GM06990 (cell line): Measurements from ENCODE around the gene TDRKH.

Source experiments
- DNase-seq: peaks from one replicate; pipeline ENCODE4 v3.0.0-alpha.2; 2011; ENCODE audit not compliant: insufficient read length; ENCODE audit errors: extremely low read depth
- H3K27me3 ChIP-seq: replicated peaks from 2 replicates; pipeline ENCODE4 v1.6.0; 2011; ENCODE audit warnings: low read length; ENCODE audit not compliant: control insufficient read depth, insufficient read depth
- H3K36me3 ChIP-seq: 2 replicates; pipeline ENCODE4 v1.5.1; 2011; ENCODE audit warnings: low read length; ENCODE audit not compliant: control insufficient read depth, insufficient read depth
- H3K4me3 ChIP-seq: replicated peaks from 2 replicates; pipeline ENCODE4 v1.5.1; 2011; ENCODE audit warnings: low read depth, mild to moderate bottlenecking, control low read depth, low read length
- TF ChIP-seq, protein P1 (sequence below): IDR thresholded peaks from 2 replicates; pipeline ENCODE4 v1.5.1; 2011; ENCODE audit warnings: low read length, control low read depth, mild to moderate bottlenecking, inconsistent platforms; ENCODE audit not compliant: insufficient read depth, poor library complexity, severe bottlenecking

TDRKH gene

DNA sequence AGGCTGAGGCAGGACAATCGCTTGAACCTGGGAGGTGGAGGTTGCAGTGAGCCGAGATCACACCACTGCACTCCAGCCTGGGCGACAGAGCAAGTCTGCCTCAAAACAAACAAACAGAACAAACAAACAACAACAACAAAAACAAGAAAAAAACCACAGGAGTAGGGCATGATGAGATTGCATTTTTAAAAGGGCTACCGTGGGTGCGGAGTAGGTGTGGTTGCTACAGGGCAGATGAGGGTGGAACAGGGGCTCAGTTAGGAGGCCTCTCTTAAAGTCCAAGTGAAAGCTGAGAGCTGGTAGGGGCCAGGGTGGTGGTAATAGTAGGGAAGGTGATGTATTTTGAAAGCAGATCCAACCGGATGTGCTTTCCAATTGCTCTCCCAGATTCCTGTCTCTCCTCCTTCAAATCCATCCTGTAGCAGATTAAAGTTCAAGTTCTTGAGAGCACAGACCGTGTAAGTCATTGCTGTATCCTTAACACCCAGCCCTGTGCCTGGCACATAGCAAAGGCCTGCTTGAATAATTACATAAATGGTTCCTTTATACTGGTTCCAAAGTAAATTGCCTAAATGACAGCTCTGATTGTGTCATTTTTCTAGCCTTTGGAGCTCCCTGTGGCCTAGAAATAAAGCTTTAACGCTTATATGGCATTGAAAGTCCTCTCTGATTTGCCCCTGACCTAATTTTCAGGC lies 19.1 kb upstream of the TDRKH start:
- TF ChIP-seq, protein P1, sequence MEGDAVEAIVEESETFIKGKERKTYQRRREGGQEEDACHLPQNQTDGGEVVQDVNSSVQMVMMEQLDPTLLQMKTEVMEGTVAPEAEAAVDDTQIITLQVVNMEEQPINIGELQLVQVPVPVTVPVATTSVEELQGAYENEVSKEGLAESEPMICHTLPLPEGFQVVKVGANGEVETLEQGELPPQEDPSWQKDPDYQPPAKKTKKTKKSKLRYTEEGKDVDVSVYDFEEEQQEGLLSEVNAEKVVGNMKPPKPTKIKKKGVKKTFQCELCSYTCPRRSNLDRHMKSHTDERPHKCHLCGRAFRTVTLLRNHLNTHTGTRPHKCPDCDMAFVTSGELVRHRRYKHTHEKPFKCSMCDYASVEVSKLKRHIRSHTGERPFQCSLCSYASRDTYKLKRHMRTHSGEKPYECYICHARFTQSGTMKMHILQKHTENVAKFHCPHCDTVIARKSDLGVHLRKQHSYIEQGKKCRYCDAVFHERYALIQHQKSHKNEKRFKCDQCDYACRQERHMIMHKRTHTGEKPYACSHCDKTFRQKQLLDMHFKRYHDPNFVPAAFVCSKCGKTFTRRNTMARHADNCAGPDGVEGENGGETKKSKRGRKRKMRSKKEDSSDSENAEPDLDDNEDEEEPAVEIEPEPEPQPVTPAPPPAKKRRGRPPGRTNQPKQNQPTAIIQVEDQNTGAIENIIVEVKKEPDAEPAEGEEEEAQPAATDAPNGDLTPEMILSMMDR, result no peak
- H3K4me3 ChIP-seq, result no peak overlapping the region
- no peaks in the 10 kb centered on the region; the same call in none of the 2 replicates for H3K27me3 ChIP-seq
- DNase-seq, result no peak
- H3K36me3 ChIP-seq, result no peaks in the 10 kb centered on the region

DNA sequence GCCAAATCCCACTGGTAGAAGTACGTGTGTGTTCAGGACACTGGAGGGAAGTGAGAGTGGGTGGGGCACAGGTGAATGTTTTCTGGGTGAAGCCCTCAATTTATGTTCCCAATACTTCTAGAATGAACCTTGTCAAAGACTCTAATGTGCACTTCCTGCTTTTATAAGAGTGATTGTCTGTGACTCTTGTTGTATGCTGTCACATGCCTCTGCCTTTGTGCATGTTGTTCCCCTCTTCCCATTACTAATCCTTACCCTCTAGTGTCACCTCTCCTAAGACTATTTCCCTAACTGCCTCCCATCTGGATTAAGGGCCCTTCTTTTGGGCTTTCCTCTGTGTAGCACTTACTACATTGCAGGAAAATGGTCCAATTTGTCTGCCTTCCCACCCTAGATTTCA lies 17.5 kb upstream of the TDRKH start:
- no peak for DNase-seq
- TF ChIP-seq, protein P1, result no peak
- Histone ChIP-seq H3K27me3 (no peaks in the 10 kb centered on the region; the same call in none of the 2 replicates), H3K4me3 (no peak overlapping the region), H3K36me3 (no peaks in the 10 kb centered on the region)

DNA sequence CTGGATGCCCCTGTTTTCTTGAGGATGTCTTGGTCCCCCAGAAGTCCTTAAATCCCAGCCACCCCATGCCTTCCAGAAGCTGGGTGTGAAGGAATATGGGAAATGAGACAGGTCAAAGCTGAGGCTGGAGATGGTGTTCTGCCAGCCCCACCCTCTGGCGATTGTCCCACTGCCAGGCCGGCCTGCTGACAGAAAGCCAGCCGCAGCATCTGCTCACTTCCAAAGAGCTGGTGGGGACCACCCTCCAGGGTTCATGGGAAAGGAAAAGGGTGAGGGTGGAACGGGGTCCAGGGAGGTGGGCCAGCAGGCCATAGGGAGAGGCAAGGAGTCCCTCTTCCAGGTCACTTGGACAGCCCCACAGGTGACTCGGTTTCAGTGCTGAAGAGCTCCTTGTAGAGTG lies 16.8 kb upstream of the TDRKH start:
- DNase-seq, result no peak
- H3K36me3 ChIP-seq, result no peaks in the 10 kb centered on the region
- no peak overlapping the region for H3K4me3 ChIP-seq
- TF ChIP-seq, protein P1, result no peak
- H3K27me3 ChIP-seq, result no peaks in the 10 kb centered on the region; the same call in none of the 2 replicates

DNA sequence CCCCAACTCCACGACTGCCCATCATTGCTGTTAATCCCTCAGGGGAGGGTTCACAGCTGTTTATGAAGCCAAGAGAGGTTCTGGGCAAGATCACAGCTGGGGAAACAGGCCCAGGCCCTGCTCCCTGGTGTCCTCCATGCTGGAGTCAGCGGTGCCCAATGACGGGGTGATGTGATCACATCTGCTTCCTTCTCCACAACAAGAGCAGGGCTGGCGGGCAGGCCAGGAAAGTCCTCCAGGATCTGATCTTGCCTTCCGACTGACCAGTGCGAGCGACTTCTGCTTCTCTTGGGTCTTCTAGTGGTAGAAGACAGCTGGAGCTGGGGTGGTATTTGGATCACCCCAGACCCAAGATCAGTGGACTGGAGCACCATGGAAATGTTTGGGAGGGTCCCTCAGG lies 15.9 kb upstream of the TDRKH start:
- no peak for DNase-seq
- no peaks in the 10 kb centered on the region; the same call in none of the 2 replicates for H3K27me3 ChIP-seq
- TF ChIP-seq, protein P1, result no peak
- H3K4me3 ChIP-seq, result no peak overlapping the region
- no peaks in the 10 kb centered on the region for H3K36me3 ChIP-seq

DNA sequence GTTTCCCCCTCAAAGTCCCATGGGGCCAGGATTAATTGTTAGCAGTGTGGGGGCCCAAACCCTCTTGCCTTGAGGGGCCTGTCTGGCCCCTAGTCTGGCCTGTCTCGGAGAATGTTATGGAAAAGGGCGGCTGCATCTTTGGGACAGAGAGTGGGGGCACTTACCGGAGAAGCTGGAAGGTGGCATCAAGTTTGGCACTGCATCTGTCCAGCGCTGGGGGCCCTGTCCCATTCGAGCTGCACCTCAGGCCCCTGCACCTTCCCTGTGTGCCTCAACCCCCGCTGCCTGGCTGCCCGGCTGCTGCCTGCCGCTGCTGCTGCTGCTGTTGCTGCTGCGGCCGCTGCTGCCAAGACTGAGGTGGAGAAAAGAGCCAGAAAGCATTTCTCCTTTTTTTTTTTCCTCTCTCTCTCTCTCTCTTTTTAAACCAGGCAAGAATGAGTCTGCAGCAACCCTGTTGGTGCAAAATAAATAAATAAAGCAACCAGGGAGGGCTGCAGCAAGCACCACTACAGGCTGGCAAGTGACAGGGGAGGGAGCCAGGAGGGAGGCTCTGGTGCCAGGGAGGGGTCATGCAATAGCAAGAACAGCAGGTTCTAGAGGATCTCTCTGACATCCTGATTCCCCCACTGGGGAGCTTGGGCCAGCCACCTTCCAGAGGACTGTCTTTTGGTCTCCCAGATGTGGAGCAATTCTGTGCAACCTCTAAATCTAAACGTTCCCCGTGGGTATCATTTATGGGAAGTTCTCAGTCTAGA lies 14.9 kb upstream of the TDRKH start, which contains the start of gene LINGO4:
Gene LINGO4, minus strand, starts transcription at position 354 of the 755 bp plus-strand sequence. CDS start 2,715 bp downstream, outside the sequence.
- TF ChIP-seq, protein P1, result no peak
- Histone ChIP-seq H3K4me3 (no peak within 1 kb of the TSS), H3K36me3 (no peaks in the 10 kb centered on the region), H3K27me3 (no peaks in the 10 kb centered on the region; the same call in none of the 2 replicates)
- DNase-seq, result no peak
